Measurements from ENCODE around the gene CEP70.

DNA sequence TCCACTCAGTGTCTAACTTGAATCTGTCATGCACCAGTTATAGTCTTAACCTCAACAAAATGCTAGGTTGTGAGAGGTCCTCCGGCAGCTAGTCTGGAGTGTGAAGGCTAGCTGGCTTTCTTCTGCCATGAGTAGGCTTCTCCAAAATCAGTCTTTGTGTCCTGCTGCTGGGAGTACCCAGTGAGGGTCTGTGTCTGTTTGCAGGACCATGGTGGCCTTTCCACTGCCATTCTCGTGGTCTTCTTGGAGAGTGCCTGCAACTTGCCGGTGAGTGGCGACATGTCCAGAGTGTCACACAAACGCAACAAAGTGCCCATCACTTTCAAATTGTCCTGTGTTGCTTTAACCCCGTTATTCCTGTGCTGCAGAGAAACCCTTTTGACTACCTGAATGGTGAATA lies 125.6 kb downstream of the CEP70 start:
- TF ChIP-seq POLR2A (IDR thresholded peaks at IDR 0.05): no peak
- TF ChIP-seq, protein P1, sequence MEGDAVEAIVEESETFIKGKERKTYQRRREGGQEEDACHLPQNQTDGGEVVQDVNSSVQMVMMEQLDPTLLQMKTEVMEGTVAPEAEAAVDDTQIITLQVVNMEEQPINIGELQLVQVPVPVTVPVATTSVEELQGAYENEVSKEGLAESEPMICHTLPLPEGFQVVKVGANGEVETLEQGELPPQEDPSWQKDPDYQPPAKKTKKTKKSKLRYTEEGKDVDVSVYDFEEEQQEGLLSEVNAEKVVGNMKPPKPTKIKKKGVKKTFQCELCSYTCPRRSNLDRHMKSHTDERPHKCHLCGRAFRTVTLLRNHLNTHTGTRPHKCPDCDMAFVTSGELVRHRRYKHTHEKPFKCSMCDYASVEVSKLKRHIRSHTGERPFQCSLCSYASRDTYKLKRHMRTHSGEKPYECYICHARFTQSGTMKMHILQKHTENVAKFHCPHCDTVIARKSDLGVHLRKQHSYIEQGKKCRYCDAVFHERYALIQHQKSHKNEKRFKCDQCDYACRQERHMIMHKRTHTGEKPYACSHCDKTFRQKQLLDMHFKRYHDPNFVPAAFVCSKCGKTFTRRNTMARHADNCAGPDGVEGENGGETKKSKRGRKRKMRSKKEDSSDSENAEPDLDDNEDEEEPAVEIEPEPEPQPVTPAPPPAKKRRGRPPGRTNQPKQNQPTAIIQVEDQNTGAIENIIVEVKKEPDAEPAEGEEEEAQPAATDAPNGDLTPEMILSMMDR (IDR thresholded peaks at IDR 0.05): no peak

Data from thyroid gland (tissue), 4 donors.